NCI-H510A treated with DMSO at 0.1 percent for 48 hours (cell line): ENCODE results near the gene CLEC2A.
"Not testable (repeated sequence)": the region's sequence is repeated elsewhere in the genome, so short reads cannot be mapped to it uniquely, and the experiment has no call there.

Source experiments
- DNase-seq: peaks from one replicate; lab custom pipeline; 2025; lab: John Stamatoyannopoulos, UW

CLEC2A gene, protein sequence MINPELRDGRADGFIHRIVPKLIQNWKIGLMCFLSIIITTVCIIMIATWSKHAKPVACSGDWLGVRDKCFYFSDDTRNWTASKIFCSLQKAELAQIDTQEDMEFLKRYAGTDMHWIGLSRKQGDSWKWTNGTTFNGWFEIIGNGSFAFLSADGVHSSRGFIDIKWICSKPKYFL

DNA sequence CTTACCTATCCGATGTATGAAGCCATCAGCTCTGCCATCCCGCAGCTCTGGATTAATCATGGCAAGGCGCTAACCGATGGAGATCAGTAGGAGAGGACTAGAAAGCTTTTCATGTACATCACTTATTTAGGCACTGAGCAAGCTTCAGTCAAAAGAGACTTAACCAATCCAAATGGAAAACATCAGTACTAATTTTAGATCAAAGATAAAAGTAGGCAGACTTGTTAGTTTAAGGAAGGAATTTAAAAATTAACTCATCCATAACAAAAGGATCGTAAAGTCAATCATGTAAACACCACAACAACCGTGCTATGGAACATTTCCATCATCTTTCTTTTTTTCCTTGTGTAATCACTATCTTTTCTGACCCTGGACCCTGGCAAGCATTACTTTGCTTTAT is at the start of gene CLEC2A:
TSS of gene CLEC2A (minus strand) at position 101 of the 400 bp plus-strand sequence. CDS start at position 60, 41 bp downstream.
- no peak for DNase-seq

DNA sequence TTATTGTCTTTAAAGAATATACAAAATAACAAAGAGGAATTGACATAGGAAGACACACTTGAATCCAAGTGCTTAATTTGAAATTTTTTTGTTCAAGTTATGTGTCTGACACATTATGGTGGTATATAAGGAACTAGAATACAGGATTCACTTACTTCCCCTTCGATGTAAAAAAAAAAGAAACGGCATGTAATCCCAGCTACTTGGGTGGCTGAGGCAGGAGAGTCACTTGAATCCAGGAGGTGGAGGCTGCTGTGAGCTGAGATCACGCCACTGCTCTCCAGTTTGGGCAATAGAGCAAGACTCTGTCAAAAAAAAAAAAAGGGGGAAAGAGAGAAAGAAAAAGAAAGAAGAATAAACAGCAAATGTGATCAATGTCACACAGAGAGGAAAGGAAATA is 48.0 kb upstream of the CLEC2A start:
- no peak for DNase-seq

DNA sequence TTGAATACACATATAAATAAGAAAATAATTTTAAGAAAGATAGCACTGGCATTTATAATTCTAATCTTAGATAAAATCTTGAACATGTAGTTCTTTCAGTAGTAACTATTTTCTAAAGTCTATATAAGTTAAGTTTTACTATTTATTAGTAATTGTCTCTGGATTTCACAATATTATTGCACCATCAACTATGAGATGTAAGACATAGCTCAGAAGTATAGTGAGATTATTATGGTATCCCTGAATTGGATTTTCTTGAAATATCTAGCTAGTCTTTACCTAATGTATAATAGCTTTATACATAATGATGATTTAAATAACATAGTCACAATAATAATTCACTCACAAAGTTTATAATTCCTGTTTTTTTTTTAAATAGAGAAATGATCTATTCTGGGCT is 45.7 kb upstream of the CLEC2A start:
- DNase-seq: no peak

DNA sequence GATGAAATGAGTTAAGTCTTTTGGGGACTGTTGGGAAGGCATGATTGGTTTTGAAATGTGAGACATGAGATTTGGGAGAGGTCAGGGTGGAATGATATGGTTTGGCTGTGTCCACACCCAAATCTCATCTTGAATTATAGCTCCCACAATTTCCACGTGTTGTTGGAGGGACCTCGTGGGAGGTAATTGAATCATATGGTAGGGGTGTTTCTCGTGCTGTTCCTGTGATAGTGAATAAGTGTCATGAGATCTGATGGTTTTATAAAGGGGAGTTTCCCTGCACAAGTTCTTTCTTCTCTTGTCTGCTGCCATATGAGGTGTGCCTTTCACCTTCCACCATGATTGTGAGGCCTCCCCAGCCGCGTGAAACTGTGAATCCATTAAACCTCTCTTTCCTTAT is 44.5 kb upstream of the CLEC2A start:
- not testable (repeated sequence) for DNase-seq

DNA sequence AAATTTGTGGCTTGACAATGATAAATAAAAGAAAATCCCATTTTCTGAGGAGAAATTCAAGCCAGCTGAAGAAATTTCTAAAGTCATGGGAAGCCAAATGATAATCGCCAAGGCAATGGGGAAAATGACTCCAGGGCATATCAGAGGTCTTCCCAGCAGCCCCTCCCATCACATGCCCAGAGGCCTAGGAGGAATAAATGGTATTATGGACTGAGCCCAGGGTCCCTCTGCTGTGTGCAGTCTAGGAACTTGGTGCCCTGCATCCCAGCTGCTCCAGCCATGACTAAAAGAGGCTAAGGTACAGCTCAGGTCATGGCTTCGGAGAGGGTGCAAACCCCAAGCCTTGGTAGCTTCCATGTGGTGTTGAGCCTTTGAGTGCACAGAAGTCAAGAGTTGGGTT is 43.4 kb upstream of the CLEC2A start:
- no peak for DNase-seq

DNA sequence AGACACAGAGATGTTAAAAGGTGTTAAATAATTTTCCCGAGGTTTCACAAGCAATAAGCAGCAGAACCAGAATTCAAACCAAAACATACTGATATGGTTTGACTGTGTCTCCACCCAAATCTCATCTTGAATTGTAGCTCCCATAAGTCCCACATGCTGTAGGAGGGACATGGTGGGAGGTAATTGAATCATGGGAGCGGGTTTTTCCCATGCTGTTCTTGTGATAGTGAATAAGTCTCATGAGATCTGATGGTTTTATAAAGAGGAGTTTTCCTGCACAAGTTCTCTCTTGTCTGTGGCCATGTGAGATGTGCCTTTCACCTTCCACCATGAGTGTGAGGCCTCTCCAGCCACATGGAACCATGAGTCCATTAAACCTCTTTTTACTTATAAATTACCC is 42.6 kb upstream of the CLEC2A start:
- DNase-seq: not testable (repeated sequence)

DNA sequence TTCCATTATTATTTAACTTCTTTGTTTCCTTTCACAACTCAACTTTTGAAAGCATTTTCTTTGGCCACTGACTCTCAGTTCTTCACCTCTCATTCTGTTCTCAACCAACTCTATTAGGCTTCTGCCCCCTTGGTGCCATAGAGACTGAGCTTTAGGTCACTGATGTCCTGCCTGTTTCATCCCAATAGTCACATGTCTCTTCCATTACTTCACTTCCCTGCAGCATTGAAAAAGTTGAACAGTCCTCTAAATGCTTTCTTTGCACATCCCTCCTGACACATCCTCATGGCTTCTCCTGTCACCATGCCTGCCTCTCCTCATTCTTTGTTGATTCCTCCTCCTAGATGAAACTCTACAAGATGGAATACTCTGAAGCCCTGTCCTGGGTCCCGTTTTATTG is 41.8 kb upstream of the CLEC2A start:
- DNase-seq: no peak

DNA sequence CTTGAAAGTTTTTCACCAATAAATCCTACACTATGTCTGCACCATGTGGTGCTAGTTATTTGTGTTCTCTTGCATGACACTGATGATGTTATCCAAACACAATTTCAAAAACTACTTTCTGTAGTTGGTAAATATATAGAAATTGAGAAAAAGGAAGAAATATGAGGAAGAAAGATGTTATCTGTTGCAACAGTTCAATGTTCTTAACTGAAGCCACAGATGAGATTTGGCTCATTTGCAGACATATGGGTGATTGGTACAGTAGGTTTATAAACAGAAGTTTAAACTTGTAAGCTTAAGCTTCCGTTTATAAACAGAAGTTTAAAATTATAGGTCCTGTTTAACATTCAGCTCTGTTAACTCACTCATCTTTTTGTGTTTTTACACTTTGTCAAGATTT is 39.0 kb upstream of the CLEC2A start, which contains the start of gene CLEC12A:
TSS of gene CLEC12A (plus strand) at position 229 of the 400 bp plus-strand sequence. CDS start 188 bp downstream, outside the sequence.
- DNase-seq: no peak

DNA sequence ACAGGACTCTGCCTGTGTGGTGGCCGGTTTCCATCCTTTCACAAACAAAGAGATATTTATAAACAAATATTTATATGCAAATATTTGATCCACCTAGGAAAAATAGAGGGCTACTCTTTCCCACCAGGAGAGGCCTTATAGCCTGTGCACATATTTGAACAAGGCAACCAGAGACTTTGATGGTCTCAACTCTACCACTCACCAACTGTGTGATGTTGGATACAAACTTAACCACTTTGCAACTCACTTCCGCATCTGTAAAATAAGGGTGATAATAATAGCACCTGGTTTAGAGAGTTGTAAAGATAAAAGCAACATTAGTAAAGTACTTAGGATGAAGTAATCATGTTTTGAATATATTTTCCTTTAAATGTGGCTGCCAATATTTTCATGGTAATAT is 37.5 kb upstream of the CLEC2A start:
- peak; percentile 75 for DNase-seq

DNA sequence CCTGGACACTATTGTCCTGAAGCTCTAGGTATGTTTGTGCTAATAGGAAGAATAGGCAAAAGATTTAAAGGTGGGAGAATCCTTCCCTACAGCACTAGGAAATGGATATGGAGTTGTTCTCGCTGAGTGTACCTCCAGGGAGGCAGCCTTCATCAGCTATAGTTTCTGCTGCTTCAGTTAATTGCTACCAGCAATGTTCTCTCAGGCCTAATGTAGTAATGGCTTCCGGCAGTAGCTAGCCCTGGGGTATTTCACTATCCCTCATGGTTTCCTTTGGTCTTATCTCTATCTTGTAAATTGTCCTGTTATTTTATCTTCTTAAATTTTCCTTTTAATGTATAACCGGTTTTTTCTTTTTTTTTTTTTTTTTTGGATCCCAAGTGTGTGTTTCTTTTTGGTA is 29.7 kb upstream of the CLEC2A start:
- no peak for DNase-seq

DNA sequence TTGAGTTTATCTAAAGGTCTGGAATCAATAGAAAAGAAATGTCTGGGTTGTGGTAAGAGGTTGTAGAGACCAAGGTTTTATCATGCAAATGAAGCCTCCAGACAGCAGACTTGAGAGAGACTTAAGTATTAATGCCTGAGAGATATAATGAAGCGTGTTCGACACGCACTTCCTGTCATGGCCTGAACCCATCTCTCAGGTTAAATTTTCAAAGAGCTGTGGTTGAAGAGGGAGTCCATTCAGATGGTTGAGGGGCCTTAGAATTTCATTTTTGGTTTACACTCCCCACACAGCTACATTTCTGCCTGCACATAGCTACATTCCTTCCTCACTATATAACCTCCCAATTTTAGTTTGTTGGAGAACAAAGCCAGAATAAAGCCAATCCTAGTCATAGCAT is 28.9 kb upstream of the CLEC2A start:
- no peak for DNase-seq

DNA sequence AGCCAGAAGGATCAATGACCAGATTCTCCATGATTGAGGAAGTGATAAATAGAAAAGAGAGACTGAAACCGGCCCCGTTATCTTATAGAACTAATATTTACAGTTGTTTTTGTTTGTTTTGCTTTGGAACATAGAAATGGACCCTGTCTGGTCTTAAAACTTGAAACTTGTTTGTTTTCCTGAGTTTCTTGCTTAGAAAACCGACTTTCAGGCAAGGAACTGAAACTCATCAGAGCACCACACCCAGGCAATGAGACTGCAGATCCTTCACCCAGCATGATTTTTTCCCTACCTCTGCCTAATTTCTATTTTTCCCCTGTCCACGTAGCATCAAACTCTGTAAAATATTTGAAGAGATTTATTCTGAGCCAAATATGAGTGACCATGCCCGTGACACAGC is 28.4 kb upstream of the CLEC2A start:
- DNase-seq: no peak

DNA sequence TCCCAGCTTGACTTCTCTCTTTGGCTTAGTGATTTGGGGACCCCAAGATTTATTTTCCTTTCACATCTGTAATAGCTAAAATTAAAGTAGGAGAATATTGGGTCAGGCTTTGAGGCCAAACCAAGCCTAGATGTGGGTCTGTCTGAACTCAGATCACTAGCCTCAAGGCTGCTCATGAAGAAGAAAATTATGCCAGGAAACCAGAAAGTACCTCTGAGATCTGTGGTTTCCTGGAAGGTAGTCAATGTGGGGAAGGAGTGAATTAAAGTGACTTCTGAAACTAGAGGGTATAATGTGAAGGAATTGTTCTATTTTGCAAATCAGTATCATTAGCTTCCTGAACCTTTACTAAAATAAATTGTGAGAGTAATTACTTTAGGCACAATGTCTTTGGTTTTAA is 25.7 kb upstream of the CLEC2A start:
- DNase-seq: no peak

DNA sequence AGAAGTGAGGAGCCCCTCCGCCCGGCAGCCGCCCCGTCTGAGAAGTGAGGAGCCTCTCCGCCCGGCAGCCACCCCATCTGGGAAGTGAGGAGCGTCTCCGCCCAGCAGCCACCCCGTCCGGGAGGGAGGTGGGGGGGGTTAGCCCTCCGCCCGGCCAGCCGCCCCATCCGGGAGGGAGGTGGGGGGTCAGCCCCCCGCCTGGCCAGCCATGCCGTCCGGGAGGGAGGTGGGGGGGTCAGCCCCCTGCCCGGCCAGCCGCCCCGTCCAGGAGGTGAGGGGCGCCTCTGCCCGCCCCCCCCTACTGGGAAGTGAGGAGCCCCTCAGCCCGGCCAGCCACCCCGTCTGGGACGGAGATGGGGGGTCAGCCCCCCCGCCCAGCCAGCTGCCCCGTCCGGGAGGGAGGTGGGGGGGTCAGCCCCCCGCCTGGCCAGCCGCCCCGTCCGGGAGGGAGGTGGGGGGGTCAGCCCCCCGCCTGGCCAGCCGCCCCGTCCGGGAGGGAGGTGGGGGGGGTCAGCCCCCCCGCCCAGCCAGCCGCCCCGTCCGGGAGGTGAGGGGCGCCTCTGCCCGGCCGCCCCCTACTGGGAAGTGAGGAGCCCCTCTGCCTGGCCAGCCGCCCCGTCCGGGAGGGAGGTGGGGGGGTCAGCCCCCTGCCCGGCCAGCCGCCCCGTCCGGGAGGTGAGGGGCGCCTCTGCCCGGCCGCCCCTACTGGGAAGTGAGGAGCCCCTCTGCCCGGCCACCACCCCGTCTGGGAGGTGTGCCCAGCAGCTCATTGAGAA is 21.0 kb upstream of the CLEC2A start:
- not testable (repeated sequence) for DNase-seq

DNA sequence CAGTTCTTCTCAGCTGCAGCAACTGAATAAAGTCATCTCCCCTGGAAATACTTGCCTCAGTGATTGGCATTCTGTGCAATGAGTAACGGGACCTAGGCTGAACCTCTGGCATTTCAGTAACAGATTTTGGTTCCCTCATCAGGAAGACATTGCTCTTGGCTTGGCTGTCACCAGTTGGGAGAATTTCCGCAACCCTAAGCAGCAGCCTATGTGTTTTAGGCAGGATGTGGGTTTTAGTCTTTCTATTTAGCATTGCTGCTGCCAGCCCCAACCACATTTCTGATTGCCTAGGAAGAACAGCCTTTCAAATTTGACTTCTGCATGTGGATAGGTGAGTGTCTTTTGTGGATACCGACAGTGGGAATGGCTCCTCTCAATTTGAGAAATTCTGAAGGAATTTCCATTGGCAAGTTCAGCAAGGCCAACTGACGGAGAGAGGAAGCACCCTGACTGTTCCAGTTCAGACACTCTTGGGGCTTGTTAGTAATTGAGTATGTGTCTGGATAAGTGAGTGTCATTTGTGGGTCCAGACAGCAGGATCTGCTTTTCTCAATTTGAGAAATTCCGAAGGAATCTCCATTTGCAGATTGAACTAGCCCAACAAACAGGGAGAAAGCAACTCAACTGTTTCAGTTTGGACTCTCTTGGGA is 19.0 kb upstream of the CLEC2A start:
- DNase-seq: no peak

DNA sequence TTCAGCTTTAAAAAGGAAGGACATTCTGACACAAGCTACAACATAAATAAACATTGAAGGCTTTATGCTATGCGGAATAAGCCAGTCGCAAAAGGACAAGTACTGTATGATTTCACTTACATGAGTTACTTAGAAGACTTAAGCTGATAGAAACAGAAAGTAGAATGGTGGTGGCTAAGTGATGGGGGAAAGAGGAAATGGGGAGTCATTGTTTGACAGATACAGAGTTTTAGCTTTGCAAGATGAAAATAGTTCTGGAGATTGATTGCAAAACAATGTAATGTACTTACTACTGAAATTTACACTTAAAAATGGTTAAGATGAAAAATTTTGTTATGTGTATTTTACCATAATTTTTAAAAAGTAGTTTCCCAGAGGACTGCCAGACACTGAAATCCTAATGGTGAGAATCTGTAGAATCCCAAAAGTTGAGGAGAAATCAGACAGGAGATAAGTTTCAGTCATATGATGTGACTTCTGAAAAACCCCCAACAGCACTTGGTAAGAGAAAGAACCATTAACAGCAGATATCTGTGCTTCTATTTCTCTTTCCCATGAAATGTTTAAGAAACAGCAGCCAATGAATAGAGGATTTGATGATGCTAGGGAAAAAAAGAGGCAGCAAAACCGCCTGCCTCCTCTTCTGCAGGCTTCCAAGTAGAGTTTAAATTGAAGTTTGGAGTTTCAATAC is 16.6 kb upstream of the CLEC2A start:
- no peak for DNase-seq

DNA sequence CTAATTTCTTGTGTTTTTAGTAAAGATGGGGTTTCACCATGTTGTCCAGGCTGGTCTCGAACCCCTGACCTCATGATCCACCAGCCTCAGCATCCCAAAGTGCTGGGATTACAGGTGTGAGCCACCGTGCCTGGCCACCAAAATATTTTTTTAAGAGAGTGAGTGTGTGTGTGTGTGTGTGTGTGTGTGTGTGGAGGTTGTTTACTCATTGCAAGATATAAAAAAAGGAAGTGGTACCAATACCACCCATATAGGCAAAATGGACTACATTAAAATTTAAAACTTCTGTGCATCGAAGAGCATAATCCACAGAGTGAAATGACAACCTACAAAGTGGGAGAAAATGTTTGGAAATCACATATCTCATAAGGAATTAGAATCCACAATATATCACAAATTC is 15.5 kb upstream of the CLEC2A start:
- DNase-seq: no peak

DNA sequence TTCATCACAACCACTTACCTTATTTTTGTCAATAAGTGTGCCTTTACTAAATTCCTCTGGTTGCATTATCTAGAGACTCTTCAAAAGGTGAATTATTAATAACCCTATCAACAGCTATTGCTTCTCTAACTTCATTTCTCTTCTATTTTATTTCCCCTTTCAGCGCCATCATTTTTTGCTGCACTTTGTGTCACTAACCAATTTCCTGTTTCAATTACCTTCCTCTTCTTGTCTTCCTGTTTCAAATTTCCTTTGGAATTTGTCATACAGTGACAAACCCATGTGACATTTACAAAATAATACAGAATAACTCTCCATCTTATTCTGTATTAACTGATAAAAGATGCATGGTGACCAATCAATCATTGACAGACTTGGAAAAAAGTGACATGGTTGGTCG is 12.2 kb upstream of the CLEC2A start:
- no peak for DNase-seq

DNA sequence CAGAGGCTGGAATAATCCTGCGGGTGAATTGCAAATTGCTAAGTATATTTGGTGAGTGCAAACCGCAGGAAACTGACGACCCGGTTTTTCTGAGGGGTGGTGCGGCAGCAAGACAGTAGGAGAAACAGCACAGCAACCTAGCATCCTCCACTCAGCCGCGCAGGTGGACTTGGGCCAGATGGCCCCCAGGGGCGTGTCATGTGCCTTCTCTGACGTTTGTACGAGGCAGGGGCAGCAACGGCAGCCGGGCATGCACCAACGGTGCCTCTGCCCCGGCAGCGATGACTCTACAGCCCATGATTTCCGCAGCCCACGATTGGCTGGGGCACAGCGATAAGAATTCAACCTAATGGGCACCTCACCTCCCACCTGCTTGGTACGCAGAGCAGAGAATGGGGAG is 11.1 kb upstream of the CLEC2A start:
- peak; percentile 27 for DNase-seq

DNA sequence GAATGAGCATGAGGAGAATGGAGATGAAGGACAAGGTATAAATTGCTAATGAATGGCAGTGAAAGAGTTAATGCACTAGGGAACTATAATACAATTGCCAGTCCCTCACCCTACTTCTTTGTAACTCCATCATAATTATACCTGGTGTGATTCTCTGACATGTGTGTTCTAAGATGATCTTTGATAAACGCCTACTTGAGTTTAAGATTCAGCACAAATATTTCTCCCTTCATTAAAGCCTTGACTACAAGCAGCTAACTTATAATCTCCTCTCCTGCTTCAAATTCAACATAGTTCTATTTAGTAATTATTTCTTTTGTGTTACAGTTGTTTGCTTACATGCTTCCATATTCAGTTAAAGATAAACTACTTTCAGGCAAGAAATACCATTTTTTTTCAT is 9.7 kb upstream of the CLEC2A start:
- no peak for DNase-seq

DNA sequence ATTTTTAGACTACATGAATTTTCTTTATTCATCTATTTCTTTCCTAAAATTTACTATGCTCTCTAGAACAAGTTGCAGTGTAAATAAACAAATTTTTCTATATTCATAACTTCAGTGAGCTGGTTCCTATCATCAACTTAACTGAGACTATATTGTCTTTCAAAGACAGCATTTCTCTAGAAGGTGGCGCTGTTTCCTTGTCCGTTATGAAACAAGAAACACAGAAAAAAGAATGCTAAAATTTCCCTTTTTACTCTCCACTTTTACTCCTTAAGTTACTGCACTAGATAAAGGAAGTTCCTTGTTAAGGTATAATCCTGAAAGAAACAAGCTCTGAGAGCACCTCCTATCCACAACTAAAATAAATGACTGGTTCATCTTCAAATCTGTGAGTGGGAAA is 8.2 kb upstream of the CLEC2A start:
- DNase-seq: no peak

DNA sequence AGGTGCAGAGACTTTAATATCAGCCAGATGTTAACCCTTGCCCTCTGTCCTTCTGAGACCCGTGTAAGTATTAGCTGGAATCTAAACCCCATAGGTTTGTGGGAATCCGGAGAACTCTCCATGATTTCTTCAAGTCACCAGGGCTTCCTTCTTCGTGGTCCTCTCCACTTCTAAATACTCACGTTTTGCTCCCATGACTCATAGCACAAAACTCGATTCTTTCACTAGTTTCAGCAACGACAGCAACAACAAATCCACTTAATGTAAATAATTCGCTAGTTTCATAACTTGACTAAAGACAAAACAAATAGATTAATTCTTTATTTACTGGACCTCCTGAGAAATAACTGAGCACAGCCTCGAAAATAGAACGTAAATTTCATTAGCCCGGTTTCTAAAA is 4.4 kb upstream of the CLEC2A start:
- no peak for DNase-seq

DNA sequence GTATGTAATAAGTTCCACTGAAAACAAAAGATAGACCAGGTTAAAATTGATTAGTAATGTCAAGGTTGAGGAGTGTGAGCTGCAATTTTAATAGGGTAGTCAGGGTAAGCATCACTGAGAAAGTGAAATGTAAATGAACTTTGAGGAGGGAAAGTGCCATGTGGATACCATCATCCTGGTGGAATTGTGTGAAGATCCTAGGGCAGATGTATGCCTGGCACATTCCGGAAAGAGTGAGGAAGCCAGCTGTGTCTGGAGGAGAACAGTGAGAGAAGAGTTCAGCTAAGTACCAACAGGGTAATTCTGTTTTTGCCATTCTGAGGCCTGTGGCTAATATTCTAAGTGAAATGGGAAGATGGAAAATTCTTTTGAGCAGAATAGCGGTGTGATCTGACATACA is 2.9 kb upstream of the CLEC2A start:
- no peak for DNase-seq
